HepG2 (cell line): ENCODE measurements around the gene RPL38. TPM values are rescaled to one million over a fixed set of nuclear protein-coding genes. Genes with fewer than 3 reads are reported as not detected.

ENCODE experiments used
- ATAC-seq: fragments of 200-7000 bp; cut with Tn5 transposase; 3 replicates; pipeline ENCODE4 v1.9.1; 2020; ENCODE audit warnings: mild to moderate bottlenecking, moderate library complexity
- BruUV-seq: library from RNA; stranded (reverse); fragments of 400-500 nt; replicated peaks from 2 replicates; lab custom pipeline; 2021; lab: Mats Ljungman, UMichigan
- CTCF ChIA-PET: fragments of 300-600 bp; formaldehyde crosslinking; extraction: SDS; loops from one replicate; lab custom pipeline; 2021; ENCODE audit warnings: low total read pairs, inconsistent platforms, low intra/inter-chr PET ratio; lab: Yijun Ruan, JAX
- POLR2A ChIA-PET: fragments of 350-600 bp; sonication (Branson Sonifier 250); formaldehyde crosslinking; loops from one replicate; lab custom pipeline; 2020; ENCODE audit warnings: antibody characterized with exemption, inconsistent platforms; lab: Yijun Ruan, JAX
- DNase-seq: peaks from one replicate; pipeline ENCODE4 v3.0.0-alpha.2; 2015; ENCODE audit warnings: low spot score
- FAIRE-seq: peaks from 3 replicates; lab custom pipeline; 2011; peaks lifted over from hg19 to GRCh38; lab: Jason Lieb, UNC
- H2AFZ ChIP-seq: one replicate; pipeline ENCODE4 v1.6.1; 2011; ENCODE audit warnings: low read length, inconsistent platforms
- H3K27ac ChIP-seq: fragments of 300-600 bp; 3 replicates; pipeline ENCODE4 v1.8.0; 2011; ENCODE audit warnings: mixed run types, mild to moderate bottlenecking, mixed read lengths, low read length, inconsistent platforms; ENCODE audit not compliant: insufficient read depth; ENCODE audit errors: extremely low read length
- H3K27me3 ChIP-seq, 2 experiments: fragments of 200-600 bp in 1 of 2; 2 replicates in 1 of 2; 3 replicates in 1 of 2; pipeline versions ENCODE4 v1.6.0 to v1.8.0; 2011; ENCODE audit warnings: low read length in 2 of 2, mild to moderate bottlenecking in 2 of 2, moderate library complexity in 2 of 2, inconsistent platforms in 1 of 2; ENCODE audit not compliant: insufficient read depth in 2 of 2, control insufficient read depth in 1 of 2
- H3K36me3 ChIP-seq, 2 experiments: fragments of 200-600 bp in 1 of 2; replicated peaks in 1 of 2; 2 replicates in 1 of 2; 3 replicates in 1 of 2; pipeline versions ENCODE4 v1.5.1 to v1.8.0; 2011; ENCODE audit warnings: low read length in 2 of 2, inconsistent platforms in 1 of 2; ENCODE audit not compliant: insufficient read depth in 2 of 2, control insufficient read depth in 1 of 2
- H3K4me1 ChIP-seq: 2 replicates; pipeline ENCODE4 v1.5.1; 2012; ENCODE audit warnings: low read length, inconsistent platforms; ENCODE audit not compliant: insufficient read depth
- H3K4me2 ChIP-seq: 2 replicates; pipeline ENCODE4 v1.6.0; 2011; ENCODE audit warnings: low read depth, low read length, inconsistent platforms
- H3K4me3 ChIP-seq, 3 experiments: fragments of 200-600 bp in 1 of 3; sonication (generic), shearing (Covaris generic) in 1 of 3; replicated peaks in 1 of 3; 2 replicates each; pipeline ENCODE4 v1.5.1; 2011 to 2016; ENCODE audit warnings: low read length in 3 of 3, inconsistent platforms in 2 of 3, low read depth in 2 of 3, mild to moderate bottlenecking in 2 of 3, control low read depth in 1 of 3, mixed read lengths in 1 of 3; ENCODE audit not compliant: insufficient read depth in 1 of 3
- H3K79me2 ChIP-seq: one replicate; pipeline ENCODE4 v1.6.1; 2011; ENCODE audit warnings: low read length, inconsistent platforms; ENCODE audit not compliant: insufficient read depth
- H3K9ac ChIP-seq: 2 replicates; pipeline ENCODE4 v1.6.0; 2011; ENCODE audit warnings: mild to moderate bottlenecking, low read depth, low read length, inconsistent platforms; ENCODE audit not compliant: insufficient read depth
- H3K9me3 ChIP-seq: 2 replicates; pipeline ENCODE4 v1.5.1; 2012; ENCODE audit warnings: mild to moderate bottlenecking, low read length
- H4K20me1 ChIP-seq: 2 replicates; pipeline ENCODE4 v1.6.0; 2011; ENCODE audit warnings: inconsistent platforms, mild to moderate bottlenecking, low read length, moderate library complexity; ENCODE audit not compliant: insufficient read depth
- ATRX ChIP-seq: sonication (generic); formaldehyde crosslinking; IDR thresholded peaks from 2 replicates; pipeline ENCODE4 v1.4.0; 2020; ENCODE audit warnings: missing genetic modification reagents, borderline replicate concordance
- CBX2 ChIP-seq, 2 experiments: fragments of 200-600 bp in 1 of 2; sonication (generic); formaldehyde crosslinking in 1 of 2; IDR thresholded peaks; 2 replicates each; pipeline versions ENCODE4 v1.7.0 to v1.8.1; 2018 to 2022; ENCODE audit warnings: low read depth in 2 of 2, low read length in 1 of 2, mild to moderate bottlenecking in 1 of 2, missing genetic modification reagents in 1 of 2
- CHD4 ChIP-seq: fragments of 200-600 bp; sonication (generic); IDR thresholded peaks from 2 replicates; pipeline ENCODE4 v1.7.0; 2017; ENCODE audit warnings: mild to moderate bottlenecking, low read length, borderline replicate concordance
- HDAC2 ChIP-seq: sonication (generic); formaldehyde crosslinking; IDR thresholded peaks from 2 replicates; pipeline ENCODE4 v1.4.0; 2020; ENCODE audit warnings: missing genetic modification reagents
- MNT ChIP-seq: fragments of 450-650 bp; IDR thresholded peaks from 2 replicates; pipeline ENCODE4 v1.6.1; 2016
- PHF21A ChIP-seq: sonication (generic); formaldehyde crosslinking; IDR thresholded peaks from 2 replicates; pipeline ENCODE4 v1.5.0; 2020; ENCODE audit warnings: mild to moderate bottlenecking, missing genetic modification reagents
- SIN3A ChIP-seq: IDR thresholded peaks from 2 replicates; pipeline ENCODE4 v1.6.1; 2011; ENCODE audit warnings: low read depth, mild to moderate bottlenecking, control low read depth, low read length, borderline replicate concordance
- TAF1 ChIP-seq: sonication (generic); formaldehyde crosslinking; IDR thresholded peaks from 2 replicates; pipeline ENCODE4 v1.4.0; 2020; ENCODE audit warnings: missing genetic modification reagents
- TRAFD1 ChIP-seq: sonication (generic); formaldehyde crosslinking; IDR thresholded peaks from 2 replicates; pipeline ENCODE4 v1.5.1; 2020; ENCODE audit warnings: missing genetic modification reagents, mild to moderate bottlenecking, borderline replicate concordance
- TSC22D2 ChIP-seq: sonication (generic); formaldehyde crosslinking; IDR thresholded peaks from 2 replicates; pipeline ENCODE4 v1.5.1; 2020; ENCODE audit warnings: missing genetic modification reagents, mild to moderate bottlenecking, borderline replicate concordance
- ZNF672 ChIP-seq: sonication (generic); formaldehyde crosslinking; IDR thresholded peaks from 2 replicates; pipeline ENCODE4 v1.8.1; 2022; ENCODE audit warnings: missing genetic modification reagents
- ZUFSP ChIP-seq: sonication (generic); formaldehyde crosslinking; IDR thresholded peaks from 2 replicates; pipeline ENCODE4 v1.9.0; 2021; ENCODE audit warnings: missing genetic modification reagents, mild to moderate bottlenecking, borderline replicate concordance
- WGBS: methylation state at CpG from one replicate; pipeline ENCODE4 v1.1.6; 2017; ENCODE audit warnings: low lambda C conversion rate; 5-methylcytosine and 5-hydroxymethylcytosine counted together
- in situ Hi-C: cut with HindIII; loops from 2 replicates; pipeline ENCODE4 v1.10.0; 2017; ENCODE audit warnings: low pct_unique_long_range_greater_than_20kb; ENCODE audit not compliant: extremely low pct_ligation_motif_present
- intact Hi-C: fragments of 100-400 bp; cut with micrococcal nuclease; formaldehyde crosslinking; loops from one replicate; pipeline ENCODE4 v1.10.0; 2022; ENCODE audit not compliant: unreplicated experiment
- polyA plus RNA-seq, 8 experiments: library from polyadenylated mRNA; depleted of rRNA in 3 of 8; stranded (reverse) in 7 of 8; unstranded in 1 of 8; fragments of >200 nt; fragmentation: Illumina TruSeq in 4 of 8; extraction: Trizol in 4 of 8; gene quantifications; 2 replicates each; pipeline versions ENCODE4 v1.2.1 to v1.2.3, GENCODE V29; 2011 to 2016; ENCODE audit warnings: low read depth in 4 of 8, missing spikeins in 1 of 8, mixed read lengths in 1 of 8; ENCODE audit not compliant: insufficient read depth in 1 of 8
- total RNA-seq, 5 experiments: library from RNA; depleted of rRNA; stranded (reverse); fragments of >200 nt; fragmentation: Illumina TruSeq; extraction: Trizol; gene quantifications; 2 replicates each; pipeline ENCODE4 v1.2.3, GENCODE V29; 2016; ENCODE audit warnings: low read depth in 1 of 5

RPL38 gene
- total and polyA plus RNA-seq, 2 of the 13 experiments (the other 11 are each of a cell fraction or from before 2014, with no cell fraction given): 2,370 to 2,372 TPM

GRCh38 chr17:74251051-74251450, 47.6 kb downstream of the RPL38 start:
- no peaks in the 10 kb centered on the region for H3K79me2 ChIP-seq
- H3K27ac ChIP-seq: no peak overlapping the region
- no peaks in the 10 kb centered on the region for H3K36me3 ChIP-seq
- TF ChIP-seq MNT (peak; percentile 92), ATRX (CRISPR knock-in tag) (no peak), TAF1 (CRISPR knock-in tag) (no peak)
- no peak overlapping the region for H3K9ac ChIP-seq
- no peak for DNase-seq
- WGBS: 71% methylated on average over 8 of the region's 8 CpGs
- FAIRE-seq: no peak
- H3K4me3 ChIP-seq: no peak overlapping the region
- no peak for ATAC-seq
- H4K20me1 ChIP-seq: no peaks in the 10 kb centered on the region
- peaks cover 0 to 1% of the 10 kb centered on the region in 2 experiments; a peak in 1 of 5 replicates for H3K27me3 ChIP-seq
- intact Hi-C loops (no loop called here), in situ Hi-C loops (no loop called here)
- POLR2A ChIA-PET: no interaction called here
- CTCF ChIA-PET: no interaction called here
- H3K9me3 ChIP-seq: no peaks in the 10 kb centered on the region
- H3K4me1 ChIP-seq: no peaks in the 10 kb centered on the region
- no TSS peak for BruUV-seq
- no peak overlapping the region for H2AFZ ChIP-seq
- no peak overlapping the region for H3K4me2 ChIP-seq

- no peak for TF ChIP-seq CBX2 (IDR thresholded peaks at IDR 0.05; ENCODE audit: low read depth, low read length)
- no peak for TF ChIP-seq CBX2 (CRISPR knock-in tag; IDR thresholded peaks at IDR 0.05; ENCODE audit: low read depth)
- TF ChIP-seq PHF21A (CRISPR knock-in tag): no peak
- no peak for TF ChIP-seq TSC22D2 (CRISPR knock-in tag)
- TF ChIP-seq TRAFD1 (CRISPR knock-in tag): no peak
- no peak for TF ChIP-seq ZUFSP (CRISPR knock-in tag)
- TF ChIP-seq SIN3A: no peak
- TF ChIP-seq CHD4: no peak
- no peak for TF ChIP-seq ZNF672 (CRISPR knock-in tag)
- TF ChIP-seq HDAC2 (CRISPR knock-in tag): no peak
- Histone ChIP-seq H3K9ac (no peak overlapping the region), H3K9me3 (no peaks in the 10 kb centered on the region), H3K4me2 (no peak overlapping the region), H3K79me2 (no peaks in the 10 kb centered on the region), H3K27me3 (peaks cover 0 to 1% of the 10 kb centered on the region in 2 experiments; a peak in 1 of 5 replicates), H2AFZ (no peak overlapping the region), H3K4me1 (no peaks in the 10 kb centered on the region), H3K4me3 (no peak overlapping the region), H3K27ac (no peak overlapping the region), H4K20me1 (no peaks in the 10 kb centered on the region), H3K36me3 (no peaks in the 10 kb centered on the region)
- 52% methylated on average over 6 of the region's 6 CpGs for WGBS
- ChIA-PET POLR2A (no interaction called here), CTCF (no interaction called here)
- FAIRE-seq (no peak), DNase-seq (no peak), ATAC-seq (no peak)
- in situ Hi-C loops (no loop called here), intact Hi-C loops (no loop called here)
- no TSS peak for BruUV-seq
Observed at GRCh38 chr17:74251569-74251968, 48.1 kb downstream of the RPL38 start.
